Activated gamma-delta T cell treated with anti-CD3 and anti-CD28 coated beads, Interleukin-2, amount 50 U/mL, for 16 hours (primary cell): ENCODE data around the gene TGM2.

Experiments used
- DNase-seq: peaks from one replicate; pipeline ENCODE4 v3.0.0-alpha.2; 2020; ENCODE audit warnings: low read depth

TGM2 gene

DNA sequence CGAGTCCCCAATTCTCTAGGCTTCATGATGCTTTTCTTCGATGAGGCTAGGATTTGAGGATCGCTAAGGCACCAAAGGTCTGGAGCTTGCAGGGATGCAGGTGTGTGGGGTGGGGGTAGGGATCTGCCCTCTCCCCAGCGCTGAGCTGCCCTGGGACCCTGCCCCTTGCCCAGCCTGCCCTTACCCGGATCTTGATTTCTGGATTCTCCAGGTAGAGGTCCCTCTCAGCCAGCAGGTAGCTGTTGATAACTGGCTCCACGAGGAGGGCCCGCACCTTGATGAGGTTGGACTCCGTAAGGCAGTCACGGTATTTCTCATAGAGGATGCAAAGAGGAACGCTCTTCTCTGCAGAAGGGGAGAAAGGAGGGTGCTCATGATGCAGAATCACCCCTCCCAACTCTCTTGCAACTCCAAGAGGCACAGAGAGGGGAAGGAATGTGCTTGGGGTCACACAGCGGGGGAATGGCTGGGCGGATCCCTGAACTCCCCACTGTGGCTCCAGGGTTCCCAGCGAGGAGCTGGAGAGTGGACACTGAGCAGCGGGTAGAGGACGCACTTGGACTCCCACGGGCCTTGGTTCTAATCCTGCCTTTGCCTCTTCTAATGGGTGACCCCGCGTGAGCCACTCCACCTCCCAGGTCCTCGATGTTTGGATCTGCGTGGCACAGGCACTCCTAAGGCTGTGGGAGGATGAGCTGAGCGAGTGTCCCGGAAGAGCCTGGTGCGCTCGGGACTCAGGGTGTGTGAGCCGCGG lies 32.7 kb downstream of the TGM2 start:
- DNase-seq = no peak

DNA sequence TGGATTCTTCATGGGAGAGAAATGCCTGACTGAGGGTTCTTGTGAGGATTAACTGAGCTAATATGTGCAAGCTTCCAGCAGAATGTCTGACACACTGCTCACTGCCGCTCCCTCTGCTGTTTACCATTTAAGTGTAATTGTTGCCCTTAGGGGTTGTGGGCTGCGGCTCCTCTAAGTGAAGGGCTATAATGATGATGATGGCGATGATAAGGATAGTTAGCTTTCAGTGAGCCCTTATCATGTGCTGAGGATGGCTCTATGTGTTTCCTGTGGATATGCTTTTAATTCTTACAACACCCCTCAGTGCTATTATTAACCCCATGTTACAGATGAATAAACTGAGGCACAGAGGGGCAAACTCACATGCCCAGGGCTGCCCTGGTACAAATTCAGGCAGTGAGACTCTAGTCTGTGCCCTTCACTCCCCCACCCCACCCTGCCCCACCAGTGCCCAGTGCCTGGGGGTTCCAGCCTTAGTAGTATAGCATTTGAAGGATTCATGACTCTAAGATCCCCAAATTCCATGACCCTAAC lies 33.4 kb downstream of the TGM2 start:
- DNase-seq = no peak

DNA sequence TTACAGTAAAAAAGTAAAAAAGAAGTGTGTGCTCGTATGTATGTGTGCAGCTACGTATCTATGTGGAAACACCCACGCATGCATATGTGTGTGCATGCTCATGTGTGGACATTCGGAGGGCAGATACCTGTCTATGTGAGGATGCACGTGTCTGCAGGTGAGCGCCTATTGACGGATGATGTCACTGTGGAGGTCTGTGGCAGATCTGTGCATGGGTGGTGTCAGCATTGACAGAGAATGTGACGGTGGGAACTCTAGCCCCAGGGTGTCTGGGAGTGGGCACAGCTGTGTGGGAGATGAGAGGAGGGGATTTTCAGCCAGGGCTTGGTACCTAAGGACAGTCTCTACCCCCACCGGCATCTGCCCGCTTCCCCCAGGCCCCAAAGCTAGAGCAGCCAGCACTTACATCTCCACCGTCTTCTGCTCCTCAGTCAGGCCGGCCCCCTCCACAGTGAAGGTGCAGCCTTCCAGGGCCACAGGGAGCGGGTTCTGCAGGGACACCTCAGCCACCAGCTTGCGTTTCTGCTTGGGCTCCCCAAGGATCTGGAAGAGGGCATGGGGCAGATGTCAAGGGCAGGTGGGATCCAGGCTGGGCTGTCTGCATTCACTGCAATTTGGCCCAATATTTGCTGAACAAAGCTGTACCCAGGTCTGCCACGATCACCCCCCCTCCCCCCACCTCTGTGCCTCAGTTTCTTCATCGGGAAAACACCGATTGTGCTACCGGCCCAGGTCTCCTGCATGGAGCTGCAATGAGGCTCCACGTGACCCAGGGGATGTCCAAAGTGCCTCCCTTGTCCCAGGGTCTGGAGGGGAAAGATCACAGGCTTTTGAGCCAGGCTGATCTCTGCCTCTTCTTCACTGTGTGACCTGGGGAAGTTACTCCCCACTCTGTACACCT lies 34.1 kb downstream of the TGM2 start:
- no peak for DNase-seq

DNA sequence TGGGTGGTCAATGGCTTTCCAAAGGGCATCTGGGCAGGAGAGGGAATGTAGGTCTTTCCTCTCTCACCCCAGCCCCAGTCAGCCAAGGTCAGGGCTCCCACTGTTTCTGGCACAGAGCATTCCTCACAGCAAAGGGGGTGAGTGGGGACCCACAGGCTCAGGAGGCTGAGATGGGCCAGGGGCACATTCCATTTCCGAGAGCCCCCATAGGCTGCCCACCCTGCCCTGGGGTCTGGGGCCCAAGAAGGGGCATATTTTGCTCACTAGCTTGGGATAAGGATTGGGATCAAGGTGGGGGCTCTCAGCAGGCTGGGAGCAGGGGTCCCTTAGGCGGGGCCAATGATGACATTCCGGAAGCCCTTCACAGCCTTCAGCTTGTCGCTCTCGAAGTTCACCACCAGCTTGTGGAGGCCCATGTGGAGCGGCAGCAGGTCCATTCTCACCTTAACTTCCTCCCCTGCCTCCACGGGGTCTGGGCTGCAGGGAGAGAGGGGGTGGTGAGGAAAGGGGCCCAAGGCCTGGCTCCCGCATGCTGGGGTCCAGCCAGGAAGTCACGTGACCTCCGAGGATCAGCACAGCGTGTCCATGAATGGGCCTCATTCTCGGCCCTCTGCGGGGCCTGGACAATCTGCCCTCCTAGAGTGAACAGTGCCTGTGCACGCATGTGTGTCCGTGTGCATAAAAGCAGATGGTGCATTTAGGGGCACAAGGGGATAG lies 35.0 kb downstream of the TGM2 start:
- no peak for DNase-seq

DNA sequence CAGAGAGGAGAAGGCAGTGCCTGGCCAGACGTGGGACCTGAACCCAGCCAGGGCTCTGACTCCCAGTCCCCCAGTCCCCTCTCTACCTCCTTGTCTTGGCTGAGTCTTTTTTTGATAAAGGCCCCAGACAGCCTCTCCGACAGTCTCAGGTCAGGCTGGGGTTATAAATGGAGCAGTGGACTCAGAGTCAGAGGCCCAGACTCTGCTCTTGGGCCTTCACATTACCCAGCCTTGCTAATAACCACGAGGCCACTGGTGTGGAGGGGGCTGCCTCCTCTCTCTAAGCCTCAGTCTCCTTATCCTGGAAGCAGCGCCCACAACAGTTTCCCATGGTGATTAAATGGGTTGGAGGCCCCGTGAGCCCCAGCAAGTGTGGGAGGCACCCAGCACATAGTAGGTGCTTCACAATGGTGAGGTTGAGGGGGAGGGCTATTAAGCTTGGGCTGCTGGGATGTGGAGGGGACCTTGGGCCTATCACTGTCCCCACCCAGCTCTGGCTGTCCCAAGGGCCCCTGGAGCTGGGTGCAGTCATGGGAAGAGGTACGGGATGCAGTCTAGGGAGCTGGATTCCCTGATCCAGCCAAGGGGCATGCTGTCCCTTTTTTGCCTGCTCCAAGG lies 35.7 kb downstream of the TGM2 start:
- no peak for DNase-seq

DNA sequence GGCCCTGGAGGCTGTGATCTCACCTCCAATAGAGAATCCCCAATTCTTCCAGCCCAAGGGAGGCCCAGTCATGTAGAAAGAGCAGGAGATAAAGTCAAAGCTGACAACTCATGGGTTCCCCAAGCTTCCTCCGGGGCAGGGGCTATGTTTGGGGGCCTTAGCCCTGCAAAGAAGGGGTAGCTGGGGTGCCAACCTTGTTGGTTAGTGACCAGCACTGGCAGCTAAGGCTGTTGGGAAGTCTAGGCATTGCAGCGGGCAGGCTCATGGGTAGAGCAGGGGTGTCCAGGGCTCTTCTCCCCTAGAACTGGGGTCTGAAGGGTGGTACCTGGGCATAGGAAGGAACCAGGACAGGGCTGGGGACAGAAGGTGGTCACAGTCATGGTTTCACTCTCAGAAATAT lies 36.4 kb downstream of the TGM2 start:
- DNase-seq = no peak

DNA sequence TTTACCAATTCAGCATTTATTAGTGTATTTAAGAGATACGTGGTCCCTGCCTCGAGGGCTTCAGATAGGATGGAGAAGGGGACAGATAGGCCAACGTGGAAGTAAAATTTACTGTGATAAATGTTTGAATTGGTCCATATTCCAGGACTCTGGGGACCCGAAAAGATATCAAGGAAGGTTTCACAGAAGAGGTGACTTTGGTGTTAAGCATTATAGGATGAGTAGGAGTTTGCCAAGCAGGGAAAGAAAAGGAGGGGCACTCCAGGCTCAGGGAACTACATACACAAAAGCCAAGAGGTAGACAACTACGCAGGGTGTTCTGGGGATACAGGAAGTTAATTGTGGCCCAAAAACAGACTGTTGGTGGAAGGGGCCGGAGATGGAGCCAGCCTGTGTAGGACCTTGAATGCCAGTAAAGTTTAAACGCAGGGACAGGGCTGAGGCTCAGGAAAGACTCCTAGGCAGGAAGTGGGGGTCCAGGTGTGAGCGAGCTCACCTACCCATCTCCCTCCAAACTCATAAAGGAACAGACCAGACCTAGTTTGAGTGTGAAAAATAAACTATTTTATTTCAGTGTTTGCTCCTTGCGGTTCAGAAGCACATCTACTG lies 37.0 kb downstream of the TGM2 start:
- DNase-seq = no peak

DNA sequence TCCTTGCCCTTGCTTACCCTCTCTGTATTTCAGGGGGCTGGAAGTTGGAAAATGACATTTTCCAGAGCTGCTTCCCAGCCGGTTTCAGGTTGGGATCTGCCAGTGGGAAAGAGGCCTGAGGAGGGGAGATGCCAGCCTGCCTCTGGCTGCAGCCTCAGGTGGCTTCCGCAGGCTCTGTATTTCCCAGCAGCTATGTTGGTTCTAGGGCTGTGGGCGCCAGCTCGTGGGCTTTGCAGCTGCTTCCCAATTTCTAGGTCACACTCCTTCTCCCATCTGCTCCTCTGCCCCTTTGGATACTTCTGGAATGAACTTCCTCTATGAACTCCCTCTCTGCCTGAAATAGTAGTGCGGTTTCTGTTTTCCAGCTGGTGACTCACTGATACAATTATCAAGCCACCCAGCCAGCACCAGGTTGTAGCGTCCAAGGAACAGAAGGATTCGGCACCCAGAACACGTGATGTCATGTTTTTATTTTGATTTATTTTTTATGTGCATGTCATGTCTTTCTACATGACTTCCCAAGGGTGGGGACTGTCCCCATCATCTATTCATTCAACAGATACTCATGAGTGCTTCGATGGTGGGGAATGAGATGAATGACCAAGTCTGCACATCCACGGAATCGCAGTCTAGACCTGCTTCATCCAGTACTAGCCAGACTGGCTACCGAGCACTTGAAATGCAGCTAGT lies 38.0 kb downstream of the TGM2 start:
- DNase-seq = no peak

DNA sequence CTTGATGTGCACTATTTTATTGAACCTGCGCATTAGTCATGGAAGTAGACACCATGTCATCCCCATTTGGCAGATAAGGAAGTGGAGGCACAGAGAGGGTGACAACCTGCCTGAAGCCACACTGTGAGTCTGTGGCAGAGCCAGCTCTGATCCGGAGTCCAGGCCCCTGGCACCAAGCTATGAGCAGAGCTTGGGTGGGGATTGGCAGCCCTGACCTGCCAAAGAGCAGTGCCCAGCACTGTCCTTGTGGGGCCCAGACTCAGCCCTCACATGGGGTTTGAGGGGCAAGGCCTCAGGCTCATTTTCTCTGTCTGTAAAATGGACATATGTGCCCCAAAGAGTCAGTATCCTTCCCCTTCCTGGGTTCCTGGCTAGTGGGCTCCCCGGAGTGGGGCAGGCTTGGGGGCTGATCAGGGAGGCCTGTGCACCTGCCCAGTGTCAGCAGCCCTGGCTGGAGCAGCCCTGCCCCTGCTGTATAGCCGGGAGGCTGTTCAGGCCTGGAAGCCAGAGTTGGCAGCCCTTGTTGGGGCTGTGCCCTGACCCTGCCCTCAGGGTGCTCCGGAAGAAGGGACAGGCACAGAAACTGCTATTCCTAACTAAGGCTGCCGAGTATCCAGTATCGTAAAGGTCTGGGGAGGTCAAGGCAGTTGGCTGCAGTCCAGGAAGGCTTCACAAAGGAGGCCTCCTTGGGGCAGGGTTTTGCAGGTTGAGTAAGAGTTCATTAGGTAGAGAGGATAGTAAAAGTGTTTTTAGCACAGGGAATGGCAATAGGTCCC lies 38.7 kb downstream of the TGM2 start:
- no peak for DNase-seq

DNA sequence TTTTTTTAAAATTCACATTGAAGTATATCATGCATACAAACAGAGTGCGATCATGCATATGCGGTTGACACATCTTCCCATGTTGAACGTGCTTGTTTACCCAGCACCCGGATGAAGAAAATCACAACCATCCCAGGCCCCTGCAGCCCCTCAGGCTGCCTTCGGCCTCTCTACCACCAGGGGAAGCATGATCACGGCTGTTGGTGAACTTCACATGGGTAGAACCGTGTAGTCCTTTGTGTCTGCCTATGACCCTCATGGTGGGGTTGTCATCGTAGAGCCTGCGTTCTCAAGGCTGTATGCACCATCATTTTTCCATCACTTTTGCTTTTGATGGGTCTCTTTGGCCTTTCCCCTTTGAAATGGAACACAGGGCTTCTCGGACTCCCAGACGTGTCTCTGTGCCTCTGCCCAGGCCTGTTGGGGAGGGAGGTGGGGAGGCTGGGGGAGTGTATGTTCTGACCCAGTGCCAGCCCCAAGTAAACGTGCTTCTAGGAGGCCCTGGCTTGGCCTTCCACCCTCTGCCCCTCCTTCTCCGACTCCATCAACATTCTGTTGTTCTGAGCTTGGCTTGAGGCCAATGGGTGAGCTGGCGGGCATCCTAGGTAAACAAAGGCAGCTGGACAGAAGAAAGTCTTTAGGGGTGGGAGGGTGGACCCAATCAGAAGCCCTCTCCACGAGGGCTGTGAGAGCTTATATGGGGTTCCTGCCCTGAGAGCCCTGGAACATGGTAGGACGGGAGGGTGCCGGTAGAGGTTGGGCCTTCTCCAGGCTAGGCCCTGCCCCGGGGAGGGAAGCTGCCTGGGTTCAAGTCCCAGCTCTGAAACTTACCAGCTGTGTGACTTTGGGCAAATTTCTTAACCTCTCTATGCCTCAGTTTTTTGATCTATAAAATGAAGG lies 39.7 kb downstream of the TGM2 start:
- no peak for DNase-seq

DNA sequence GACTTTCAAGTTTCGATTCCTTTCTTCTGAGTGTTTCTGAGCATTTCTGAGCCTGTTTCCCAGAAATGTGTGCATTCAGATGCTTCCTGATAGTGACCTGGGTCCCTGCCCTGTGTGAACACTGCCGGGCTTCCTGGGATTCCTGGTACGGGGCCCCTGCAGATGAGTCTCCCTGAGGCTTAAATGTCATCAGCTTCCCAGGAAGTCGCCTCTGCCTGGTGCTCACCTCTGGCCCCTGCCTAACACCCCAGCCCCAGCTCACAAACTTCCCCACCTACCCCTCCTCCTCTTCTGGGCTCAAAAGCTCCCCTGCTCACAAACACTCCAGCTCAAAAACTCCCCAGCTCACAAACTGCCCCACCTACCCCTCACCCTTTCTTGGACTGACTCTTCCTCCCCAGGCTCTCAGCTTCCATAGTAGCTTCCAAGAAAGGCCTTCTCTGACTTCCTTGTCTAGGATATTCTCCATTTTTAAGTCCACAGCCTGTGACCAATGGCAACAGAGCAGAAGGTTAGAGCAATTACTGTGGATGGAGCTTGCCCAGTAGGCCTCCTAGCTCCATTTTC lies 42.0 kb downstream of the TGM2 start:
- DNase-seq = no peak

DNA sequence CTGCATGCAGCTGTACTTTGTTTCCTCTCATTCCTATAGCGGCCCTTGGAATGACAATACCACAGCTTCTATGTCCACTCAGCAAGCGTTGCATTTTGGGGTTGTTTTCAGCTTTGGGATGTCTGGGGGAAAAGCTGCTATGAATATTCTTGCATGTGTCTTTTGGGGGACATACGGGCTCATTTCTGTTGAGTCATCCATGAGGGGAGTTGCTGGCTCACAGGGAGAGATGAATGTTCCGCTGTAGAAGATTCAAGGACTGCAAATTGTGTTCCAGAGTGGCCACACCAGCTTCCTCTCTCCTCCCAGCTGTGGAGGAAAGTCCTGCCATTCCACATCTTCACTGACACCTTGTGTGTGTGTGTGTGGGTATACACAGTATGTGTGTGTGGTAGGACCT lies 43.3 kb downstream of the TGM2 start:
- no peak for DNase-seq

DNA sequence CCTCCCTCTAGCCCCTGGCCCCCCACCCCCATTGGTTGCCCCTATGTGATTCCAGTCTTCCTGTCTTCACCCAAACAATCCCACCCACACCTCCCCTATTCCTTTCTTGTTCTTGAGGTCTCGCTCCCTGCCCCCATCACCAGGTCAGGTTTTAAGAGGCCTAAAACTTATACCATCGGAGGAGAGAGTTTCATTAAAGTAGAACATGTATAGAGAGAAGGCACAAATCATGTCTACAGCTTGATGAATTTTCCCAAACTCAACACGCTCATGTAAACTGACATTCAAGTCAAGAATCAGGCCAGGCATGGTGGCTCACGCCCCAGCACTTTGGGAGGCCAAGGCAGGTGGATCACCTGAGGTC lies 44.5 kb downstream of the TGM2 start:
- DNase-seq = no peak

DNA sequence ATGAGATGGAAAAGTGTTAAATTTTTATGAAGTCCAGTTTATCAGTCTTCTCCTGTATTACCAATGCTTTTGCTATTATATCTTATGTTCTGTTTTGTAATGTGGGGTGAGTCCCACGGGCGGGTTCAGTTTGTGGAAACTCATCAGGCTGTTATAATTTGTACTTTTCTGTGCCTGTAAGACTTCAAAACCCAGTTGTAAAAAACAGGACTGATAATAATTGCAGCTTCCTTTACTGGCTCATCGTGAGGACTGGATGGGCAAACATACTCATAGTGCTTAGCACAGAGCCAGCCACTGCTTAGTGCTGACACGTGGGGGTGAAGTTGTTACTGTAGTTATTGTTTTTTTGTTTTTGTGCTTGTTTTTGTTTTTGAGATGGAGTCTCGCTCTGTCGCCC lies 45.6 kb downstream of the TGM2 start:
- no peak for DNase-seq

DNA sequence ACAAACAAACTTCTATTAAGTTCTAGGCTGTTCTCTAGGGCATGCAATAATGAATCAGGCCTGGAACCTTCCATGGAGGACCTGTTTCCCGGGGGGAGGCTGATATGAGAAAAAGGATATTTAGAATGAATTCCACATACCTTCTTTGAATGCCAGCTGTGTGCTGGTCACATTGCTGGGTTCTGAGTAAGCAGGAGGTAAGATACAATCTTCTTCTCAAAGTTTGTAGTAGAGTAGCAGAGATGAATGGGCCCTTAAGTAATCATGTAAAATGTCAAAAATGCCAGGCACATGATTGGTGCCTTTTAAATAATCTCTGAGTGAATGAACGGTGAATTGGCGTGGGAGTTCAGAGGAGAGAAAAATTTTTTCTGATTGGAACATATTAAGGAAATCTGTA lies 47.4 kb downstream of the TGM2 start:
- DNase-seq = no peak

DNA sequence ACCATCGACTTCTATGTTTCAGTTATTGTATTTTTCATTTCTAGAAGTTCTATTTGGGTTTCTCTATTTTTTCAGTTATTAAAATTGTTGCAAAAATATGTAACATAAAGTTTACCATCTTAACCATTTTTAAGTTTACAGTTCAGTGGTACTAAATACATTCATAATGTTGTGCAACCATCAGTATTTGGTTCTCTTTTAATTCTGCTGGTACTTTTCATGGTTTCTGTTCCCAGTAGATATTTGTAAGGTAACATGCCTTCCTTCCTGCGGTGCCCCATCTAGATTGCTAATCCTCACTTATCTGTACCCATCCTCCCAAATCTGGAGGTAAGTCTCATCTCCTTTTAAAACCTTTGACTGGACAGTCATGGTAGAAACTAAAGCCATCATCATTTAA lies 47.9 kb downstream of the TGM2 start:
- no peak for DNase-seq

DNA sequence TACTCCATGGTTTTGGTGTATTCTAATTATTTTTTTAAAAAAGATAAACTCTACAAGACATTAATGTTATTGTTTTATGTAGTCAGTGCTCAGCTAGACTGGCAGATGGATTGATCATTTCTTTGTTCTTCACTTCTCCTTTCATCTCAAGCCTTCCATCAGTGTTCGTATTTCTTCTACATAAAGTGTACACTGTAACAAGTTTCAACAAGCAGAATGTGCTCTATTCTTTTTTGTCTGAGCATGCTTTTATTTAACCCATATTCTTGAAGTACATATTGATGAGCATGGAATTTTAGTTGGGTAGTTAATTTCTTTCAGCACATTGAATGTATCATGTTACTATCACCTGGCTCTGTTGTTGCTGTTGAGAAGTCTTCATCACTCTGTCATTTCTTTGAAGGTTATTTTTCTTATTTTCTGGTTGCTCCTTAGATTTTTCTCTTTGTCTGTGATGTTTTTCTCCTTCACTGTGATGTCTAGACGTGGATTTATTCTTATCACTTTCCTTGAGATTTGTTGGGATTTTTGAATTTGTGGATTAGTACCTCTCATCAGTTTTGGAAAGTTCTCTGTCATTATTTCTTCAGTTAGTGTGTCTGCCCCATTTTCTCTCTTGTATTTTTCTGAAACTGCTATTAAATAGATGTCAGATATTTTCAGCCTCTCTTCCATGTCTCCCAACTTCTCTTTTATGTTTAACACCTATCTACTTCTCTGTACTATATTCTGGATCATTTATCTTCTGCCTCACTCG lies 48.5 kb downstream of the TGM2 start:
- no peak for DNase-seq

DNA sequence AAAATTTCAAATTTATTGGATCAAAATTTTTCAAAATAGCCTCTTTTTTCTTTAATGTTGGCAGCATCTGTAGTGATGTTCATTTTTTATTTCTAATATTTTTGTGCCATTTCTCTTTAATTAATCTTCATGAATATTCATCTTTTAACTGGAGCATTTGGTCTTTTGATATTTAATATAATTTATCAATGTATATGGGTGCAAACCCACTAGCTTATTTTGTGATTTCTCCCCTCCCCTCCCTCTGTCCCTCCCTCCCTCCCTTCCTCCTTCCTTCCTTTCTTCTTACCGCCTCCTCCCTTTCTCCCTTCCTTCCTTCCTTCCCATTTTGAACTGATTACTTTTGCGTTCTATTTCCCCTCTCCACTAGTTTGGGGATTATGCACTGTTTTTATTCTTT lies 49.2 kb downstream of the TGM2 start:
- no peak for DNase-seq
